ENCODE results near the gene KIAA0930. TPM values are rescaled to one million over a fixed set of nuclear protein-coding genes. Genes with fewer than 3 reads are reported as not detected.
A peak's percentile ranks its signal among the peaks of the same experiment; 100 is the strongest.
"Not testable (repeated sequence)": the region's sequence is repeated elsewhere in the genome, so short reads cannot be mapped to it uniquely, and the experiment has no call there.

KIAA0930 gene
- total RNA-seq, 2 donors from 2014 or later: 48.5 to 74.0 TPM

DNA sequence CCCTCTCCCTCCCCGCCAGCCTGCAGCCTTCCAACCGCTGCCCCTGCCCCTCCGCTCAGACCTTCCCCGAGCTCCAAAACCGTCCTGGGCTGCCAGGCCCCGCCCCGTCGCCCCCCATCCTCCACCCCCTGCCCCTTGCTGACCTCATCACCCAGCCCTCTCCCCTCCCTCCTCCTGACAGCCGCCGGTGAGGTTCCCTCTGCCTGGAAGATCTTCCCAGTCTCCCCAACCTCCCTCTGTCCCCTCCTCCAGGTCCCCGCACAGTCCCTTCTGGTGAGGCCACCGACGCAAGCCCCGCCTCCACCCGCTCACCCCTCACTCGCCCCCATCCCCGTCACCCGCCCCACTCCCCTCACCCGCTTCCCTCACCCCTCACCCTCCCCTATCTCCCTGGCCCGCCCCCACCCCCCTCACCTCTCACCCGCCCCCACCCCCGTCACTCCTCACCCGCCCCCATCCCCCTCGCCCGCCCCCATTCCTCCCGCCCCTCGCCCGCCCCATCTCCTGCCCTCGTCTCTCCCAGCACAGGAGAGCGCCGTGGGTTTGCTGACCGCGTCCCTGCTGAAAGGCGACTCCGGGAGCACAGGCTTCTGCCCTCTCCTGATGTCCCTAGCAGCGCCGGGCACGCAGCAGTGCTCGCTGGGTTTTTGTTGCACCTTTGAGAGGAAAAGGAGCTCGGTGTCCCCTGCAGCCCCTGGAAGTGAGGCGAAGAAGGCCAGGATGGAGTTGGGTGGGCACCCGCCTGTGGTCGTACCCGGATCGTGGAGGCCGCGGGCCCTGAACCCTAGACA lies 27.7 kb upstream of the KIAA0930 start:
- intact Hi-C loops (cut with DNase I): loop anchor here (2.0 to 5.0 kb wide), 2 partner anchors 166 to 284 kb away; no protein-coding TSS in a partner anchor
- DNase-seq (ENCODE audit: low spot score): no peak

DNA sequence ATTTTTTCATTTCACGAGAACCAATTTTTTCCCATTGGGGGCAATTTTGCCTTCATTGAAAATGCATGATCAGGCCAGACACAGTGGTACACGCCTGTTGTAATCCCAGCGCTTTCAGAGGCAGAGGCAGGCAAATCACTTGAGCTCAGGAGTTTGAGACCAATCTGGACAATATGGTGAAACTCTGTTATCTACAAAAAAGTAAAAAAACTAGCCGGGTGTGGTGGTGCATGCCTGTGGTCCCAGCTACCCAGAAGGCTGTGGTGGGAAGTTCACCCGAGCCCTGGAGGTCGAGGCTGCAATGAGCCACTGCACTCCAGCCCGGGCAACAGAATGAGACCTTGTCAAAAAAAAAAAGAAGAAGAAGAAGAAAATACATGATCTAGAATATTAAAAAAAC lies 24.8 kb upstream of the KIAA0930 start:
- no peak for DNase-seq (ENCODE audit: low spot score)
- intact Hi-C loops (cut with DNase I): loop anchor here (5.0 kb wide), 1 partner anchor 287 kb away; no protein-coding TSS in a partner anchor

DNA sequence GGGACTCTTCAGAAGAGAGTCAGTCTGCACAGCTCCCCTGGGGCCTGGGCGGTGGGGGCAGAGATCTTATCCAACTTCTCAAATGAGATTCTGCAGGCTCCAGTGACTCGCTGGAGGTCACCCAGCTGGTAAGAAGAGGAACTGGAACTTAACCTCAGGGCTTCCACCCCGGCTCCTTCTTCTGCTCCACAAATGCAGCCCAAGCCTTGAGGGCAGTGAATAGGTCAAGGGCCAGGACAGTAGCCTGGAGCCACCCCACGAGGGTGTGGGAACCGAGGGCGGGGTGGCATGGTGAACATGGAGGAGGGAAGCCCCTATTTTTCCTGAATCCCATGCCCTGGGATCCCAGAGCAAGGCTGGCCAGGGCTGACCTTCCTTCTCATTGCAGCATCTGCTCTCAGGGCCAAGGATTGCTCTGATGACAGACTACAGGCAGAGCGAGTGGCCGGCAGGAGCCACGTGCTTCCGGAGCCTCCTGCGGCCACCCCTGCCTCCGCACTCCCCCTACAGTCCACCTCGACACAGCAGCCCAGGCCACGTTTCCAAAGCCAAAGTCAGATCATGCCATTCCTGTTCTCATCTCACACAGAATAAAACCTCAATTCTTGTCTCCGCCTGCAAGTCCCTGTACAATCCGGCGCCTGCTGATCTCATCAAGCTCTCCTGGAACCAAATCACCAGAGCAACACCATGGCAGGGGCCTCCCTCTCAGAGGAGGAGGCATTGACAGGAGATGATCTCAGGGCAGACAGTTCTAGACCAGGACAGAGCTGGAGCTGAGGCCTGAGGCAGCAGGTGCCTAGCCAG lies 23.0 kb upstream of the KIAA0930 start:
- DNase-seq (ENCODE audit: low spot score): peak; percentile 93
- intact Hi-C loops (cut with DNase I): no loop called here

DNA sequence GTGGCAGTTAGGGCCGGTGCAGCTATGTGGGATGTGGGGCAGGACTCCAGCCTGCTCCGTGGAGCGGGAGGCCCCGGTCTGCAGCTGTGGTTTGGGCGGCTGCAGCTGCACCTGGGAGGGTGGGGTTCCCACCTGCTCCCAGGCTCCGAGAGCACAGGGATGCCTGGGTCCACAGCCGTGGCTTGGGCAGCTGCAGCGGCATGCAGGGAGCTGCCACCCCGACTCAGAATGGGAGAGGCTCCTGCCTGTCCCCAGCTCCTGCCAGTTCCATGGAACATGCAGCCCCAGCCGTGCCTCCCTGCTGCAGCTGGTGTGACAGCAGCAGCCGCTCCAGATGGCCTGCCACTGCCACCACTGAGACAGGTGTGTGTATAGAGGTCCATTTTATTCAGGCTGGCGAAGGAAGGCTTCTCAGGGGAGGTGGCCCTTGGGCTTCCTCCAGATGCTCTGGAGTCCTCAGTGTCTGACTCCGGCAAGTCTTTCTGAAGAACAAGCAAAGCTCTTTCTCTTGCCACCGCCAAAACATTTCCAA lies 22.3 kb upstream of the KIAA0930 start:
- intact Hi-C loops (cut with DNase I): no loop called here
- DNase-seq (ENCODE audit: low spot score): no peak

DNA sequence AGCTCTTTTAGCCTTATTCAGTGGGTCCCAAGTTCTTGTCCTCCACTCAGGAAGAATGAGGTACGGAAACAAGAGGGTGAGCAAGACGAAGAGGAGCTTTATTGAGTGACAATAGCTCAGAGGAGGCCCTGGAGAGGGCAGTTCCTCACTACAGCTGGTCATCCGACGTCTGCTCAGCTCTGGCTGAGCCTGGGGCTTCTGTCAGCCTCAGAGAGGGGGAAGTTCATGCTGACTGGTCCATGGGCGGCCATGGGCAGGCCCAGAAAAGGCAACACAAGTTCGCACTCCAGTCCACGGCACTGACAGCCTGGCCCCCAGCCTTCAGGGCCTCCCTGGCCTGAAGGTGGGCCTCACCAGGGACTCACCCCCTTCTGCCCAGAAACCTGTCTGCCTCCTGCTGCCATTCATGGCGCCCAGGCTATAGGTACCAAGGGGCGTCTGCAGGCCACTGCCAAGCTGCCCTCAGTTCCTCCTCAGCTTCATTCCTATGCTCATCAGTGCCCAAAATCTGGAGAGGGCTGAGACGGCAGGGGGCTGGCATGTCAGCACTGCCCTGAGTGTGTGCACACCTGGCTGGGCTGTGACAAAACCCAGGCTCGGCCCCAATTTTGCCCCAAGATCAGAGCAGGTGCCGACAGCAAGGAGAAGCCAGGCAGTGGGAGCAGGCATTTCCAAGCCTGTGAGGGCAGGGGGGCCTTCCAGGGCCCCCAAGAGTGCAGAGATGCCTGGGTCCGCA lies 21.7 kb upstream of the KIAA0930 start:
- DNase-seq (ENCODE audit: low spot score): no peak
- intact Hi-C loops (cut with DNase I): no loop called here

DNA sequence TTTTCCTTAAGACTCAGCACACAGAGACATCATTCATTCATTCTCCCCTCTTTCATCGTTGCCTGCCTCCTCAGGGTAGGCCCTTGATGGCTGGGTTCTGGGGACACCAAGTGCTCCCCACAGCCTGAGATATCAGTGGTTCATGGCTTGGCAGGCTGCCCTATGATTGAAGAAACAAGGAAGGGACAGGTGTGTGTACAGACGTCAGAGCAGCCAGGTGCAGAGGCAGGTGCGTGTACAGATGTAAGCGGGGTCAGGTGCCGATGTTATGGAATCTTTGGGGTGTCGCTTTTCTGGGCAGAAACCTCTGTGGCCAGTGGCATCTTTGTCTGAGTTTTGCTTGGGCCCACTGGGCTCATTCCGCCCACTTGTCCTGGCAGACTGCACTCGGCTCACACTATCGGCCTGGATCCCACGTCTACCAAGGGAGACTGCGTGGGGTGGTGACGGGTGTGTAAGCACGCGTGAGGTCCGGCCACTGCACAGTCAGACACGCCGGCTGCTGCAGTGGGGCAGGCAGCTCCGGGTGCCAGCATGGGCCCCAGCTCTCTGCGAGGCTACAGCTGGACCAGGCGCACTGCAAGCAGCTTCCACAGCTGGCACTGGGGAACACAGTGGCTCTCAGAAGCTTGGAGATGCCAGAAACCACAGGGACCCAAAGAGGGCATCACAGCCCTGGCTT lies 20.9 kb upstream of the KIAA0930 start:
- intact Hi-C loops (cut with DNase I): no loop called here

DNA sequence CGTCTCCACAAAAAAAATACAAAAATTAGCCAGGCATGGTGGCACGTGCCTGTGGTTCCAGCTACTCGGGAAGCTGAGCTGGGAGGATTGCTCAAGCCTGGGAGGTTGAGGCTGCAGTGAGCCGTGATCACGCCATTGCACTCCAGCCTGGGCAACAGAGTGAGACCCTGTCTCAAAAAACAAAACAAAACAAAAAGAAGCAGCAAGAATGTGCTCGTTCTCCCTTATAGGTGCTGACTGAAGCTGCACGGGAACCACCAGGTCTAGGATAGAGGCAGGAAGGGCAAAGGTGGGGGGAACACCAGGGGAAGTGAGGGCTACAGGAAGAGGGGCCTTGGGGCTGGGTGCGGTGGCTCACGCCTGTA lies 19.7 kb upstream of the KIAA0930 start:
- DNase-seq (ENCODE audit: low spot score); intact Hi-C loops (cut with DNase I): not testable (repeated sequence)

More for the DNA sequence above, 20.9 kb upstream of the KIAA0930 start:
- no peak for DNase-seq (ENCODE audit: low spot score)

DNA sequence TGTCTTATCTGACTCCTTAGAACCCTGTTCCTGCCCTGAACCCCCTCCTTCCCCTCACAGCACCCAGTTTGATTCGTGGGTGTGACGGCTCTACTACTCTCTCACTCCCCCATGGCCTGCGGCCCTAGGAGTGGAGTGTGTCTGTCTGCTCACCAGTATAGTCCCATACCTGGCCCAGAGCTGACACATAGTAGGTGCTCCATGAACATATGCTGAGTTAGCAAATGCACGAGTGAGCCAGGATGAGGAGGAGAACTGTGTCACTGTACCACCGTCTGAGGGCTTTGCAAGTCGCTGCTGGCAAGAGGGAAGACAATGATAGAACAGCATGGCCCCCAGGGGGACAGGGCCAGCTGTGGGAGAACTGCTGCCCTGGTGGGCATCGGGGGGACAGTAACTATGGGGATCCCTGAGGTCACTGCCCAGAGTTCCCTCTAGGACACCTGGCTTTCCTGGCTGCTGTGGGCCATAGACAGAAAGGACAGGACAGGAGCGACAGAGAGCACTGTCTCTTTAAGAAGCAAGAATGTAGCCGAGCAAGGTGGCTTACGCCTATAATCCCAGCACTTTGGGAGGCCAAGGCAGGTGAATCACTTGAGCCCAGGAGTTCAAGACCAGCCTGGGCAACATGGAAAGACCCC lies 19.2 kb upstream of the KIAA0930 start:
- intact Hi-C loops (cut with DNase I): no loop called here
- DNase-seq (ENCODE audit: low spot score): no peak

DNA sequence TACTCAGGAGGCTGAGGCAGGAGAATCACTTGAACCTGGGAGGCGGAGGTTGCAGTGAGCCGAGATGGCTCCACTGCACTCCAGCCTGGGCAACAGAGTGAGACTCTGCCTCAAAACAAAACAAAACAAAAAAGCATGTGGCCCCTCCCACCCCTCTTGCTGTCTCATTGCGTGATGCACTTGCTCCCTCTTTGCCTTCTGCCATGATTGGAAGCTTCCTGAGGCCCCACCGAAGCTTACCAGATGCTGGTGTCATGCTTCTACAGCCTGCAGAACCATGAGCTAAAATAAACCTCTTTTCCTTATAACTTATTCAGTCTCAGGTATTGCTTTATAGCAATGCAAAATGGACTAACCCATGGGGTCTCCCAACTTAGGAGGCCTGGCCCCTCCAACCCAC lies 17.2 kb upstream of the KIAA0930 start:
- DNase-seq (ENCODE audit: low spot score); intact Hi-C loops (cut with DNase I): not testable (repeated sequence)

DNA sequence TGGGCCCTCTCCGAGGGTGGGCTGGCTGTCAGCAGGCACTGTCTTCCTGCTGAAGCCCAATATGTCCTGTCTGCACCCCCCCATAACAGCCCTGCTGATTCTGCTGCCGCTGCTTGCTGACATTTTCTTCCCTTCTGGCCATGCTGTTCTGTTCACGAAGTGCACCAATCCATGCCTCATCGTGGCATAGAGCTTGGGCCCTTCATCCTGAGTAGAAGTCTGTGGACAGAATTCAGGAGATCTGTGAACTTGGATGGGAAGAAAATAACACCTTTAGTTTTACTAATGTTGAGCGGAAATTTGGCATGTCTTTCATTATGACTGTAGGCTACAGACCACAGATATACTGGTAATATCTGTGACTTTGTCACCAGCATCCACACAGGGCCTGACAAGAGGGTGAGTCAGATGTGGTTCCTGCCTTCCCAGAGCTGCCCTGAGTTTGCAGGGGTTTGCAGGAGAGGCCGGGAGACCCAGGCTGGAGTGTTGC lies 14.1 kb upstream of the KIAA0930 start:
- no peak for DNase-seq (ENCODE audit: low spot score)
- intact Hi-C loops (cut with DNase I): loop anchor here in 1 of 2 donors (5.0 kb wide), 1 partner anchor 433 kb away; no protein-coding TSS in a partner anchor

DNA sequence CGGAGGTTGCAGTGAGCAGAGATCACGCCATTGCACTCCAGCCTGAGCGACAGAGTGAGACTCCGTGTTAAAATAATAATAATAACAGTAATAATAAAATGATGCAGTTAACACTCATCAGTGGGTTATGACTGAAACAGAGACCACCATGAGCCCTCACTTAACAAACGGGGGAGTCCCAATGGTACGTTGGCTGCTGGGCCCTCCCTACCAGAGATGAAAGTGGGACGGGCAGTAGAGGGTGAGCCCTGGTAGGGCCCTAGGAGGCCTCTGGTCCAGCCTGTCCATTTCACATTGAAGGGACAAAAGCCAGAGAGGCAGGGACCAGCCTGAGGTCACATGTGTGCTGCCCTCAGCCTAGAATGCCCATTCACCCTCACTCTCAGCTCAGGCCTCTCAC lies 13.7 kb upstream of the KIAA0930 start:
- no peak for DNase-seq (ENCODE audit: low spot score)
- intact Hi-C loops (cut with DNase I): loop anchor here in 1 of 2 donors (5.0 kb wide), 1 partner anchor 432 kb away; no protein-coding TSS in a partner anchor

DNA sequence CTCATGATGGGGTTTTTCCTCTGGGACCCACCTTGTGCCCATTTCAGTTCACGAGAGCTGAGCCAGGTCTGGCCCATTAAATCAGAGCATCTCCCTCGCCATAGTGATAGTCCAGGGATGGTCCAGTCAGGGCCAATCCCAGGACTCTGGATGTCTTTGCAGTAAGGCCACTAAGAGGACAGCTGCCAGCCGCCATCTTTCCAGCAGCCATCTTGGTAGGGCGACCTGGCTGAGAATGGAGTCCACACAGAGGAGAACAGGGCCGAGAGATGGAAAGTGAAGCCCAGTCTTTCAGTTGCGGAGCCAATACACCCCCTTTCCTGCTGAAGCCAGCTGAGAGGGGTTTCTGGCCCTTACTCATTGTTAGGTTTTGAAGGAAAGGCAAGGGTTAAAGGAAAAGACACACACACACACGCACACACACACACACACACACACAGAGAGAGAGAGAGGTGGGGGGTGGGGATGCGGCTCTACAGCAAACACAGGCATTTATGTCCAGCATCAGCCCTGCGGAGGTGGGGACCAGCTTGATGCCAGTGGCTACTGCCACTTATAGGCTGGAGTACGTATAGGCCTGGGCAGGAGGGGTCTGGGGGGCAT lies 12.4 kb upstream of the KIAA0930 start:
- intact Hi-C loops (cut with DNase I): loop anchor here in 1 of 2 donors (5.0 kb wide), 1 partner anchor 431 kb away; no protein-coding TSS in a partner anchor

DNA sequence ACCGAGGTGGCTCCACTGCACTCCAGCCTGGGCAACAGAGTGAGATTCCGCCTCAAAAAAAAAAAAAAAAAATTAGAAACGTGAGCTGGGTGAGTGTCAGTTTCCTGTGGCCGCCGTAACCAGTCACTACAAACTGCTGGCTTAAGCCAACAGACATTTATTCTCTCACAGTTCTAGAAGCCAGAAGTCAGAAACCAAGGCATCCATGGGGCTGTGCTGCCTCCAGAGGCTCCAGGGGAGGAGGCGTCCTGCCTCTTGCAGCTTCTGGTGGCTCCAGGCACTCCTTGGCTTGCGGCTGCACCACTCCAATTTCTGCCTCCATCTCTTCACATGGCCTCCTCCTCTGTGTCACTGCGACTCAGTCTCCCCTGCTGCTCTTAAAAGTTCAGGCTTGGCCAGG lies 11.1 kb upstream of the KIAA0930 start:
- no peak for DNase-seq (ENCODE audit: low spot score)
- intact Hi-C loops (cut with DNase I): loop anchor here in 1 of 2 donors (5.0 kb wide), 1 partner anchor 430 kb away; no protein-coding TSS in a partner anchor

More for the DNA sequence above, 12.4 kb upstream of the KIAA0930 start:
- DNase-seq (ENCODE audit: low spot score): no peak

DNA sequence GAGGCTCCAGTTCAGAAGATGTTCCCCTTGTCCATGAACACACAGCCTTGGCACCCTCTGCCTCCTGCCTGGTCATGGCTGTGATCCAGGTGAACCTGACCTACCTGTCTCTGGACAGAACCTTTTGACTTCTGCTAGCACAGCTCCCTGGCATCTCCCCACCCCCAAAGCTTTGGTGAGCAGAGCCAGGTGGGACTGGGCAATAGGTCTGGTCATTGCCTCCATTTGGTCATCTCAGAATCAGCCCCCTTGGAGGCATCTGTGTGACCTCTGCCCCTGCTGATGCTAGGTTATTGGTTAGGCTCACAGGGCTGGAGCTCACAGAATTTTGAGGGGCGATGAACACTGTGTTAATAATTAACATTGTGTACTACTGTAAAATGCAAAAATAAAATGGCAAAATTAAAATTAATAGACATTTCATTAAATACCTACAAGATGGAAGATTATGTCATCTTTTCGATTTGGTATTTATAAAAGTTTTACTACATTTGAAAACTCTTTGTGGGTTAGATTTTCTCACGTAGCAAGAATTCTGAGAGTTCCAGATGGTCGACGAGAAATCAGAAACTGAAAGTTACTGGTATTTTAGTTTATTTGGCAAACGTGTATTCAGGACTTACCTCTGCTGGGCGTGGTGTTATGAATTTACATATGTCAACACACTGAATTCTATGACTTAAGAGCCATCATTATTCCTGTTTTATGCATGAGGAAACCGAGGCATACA lies 8.3 kb upstream of the KIAA0930 start:
- intact Hi-C loops (cut with DNase I): no loop called here
- DNase-seq (ENCODE audit: low spot score): no peak

DNA sequence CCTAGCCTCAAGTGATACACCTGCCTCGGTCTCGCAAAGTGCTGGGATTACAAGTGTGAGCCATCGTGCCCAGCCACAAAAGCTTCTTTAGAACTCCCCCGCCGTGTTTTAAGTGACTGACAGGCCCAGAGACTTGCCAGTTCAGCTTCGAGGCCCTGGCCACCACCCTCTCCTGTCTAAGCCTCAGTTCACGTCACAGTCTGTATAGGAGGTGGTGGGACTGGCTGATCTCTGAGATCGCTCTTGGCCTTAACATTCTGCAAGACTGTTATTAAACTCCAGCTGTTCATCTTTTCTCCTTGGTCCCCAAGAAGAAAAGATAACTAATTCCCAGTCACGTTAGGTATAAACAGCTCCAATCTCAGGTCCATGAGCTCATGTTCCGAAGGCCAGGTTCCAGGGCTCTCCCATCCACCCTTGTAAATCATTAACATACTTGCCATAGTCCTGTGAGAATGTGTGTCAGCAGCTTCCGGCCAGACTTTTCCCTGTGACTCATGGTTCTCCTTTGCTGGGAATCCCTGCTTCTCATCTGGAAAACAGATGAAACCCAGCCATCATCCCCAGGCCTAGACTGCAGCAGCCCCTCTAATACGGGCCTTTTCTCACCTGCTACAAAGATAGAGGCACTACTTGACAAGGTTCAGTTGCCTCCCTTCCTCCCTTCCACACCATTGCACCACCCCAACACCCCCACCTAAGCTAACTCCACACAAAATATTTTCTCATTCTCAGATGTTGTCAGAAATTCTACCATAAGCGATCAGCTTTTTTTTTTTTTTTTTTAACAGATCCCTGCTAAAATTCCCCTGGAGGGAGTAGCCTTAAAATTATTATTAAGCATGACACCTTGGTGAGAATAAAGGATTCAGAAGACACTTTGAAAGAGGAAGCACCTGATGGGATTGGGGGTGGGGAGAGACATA lies 5.6 kb upstream of the KIAA0930 start:
- intact Hi-C loops (cut with DNase I): no loop called here
- no peak for DNase-seq (ENCODE audit: low spot score)

DNA sequence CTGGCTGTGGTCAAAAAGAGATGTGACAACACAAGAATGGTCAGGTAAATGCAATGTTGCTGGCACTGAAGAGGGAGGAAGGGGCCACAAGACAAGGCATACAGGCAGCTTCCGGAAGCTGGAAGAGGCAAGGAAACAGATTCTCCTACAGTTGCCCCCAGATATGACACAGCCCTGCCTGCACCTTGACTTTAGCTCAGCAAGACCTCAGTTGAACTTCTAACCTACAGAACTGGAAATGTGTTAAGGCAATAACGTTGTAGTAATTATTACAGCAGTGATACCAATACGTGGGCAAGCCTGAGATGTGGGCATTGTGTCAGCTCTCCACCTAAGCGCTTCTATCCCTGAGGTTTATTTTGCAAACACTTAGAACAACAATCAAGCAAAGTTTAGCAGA lies 4.2 kb upstream of the KIAA0930 start:
- intact Hi-C loops (cut with DNase I): no loop called here
- DNase-seq (ENCODE audit: low spot score): no peak
